HG03521 (cell line): ENCODE measurements around the gene METAP2.
"Not testable (repeated sequence)": the region's sequence is repeated elsewhere in the genome, so short reads cannot be mapped to it uniquely, and the experiment has no call there.

ENCODE experiments used
- ATAC-seq: cut with Tn5 transposase; IDR thresholded peaks from one replicate; pipeline ENCODE4 v1.9.1; 2021; ENCODE audit warnings: mild to moderate bottlenecking, moderate library complexity; ENCODE audit not compliant: unreplicated experiment

The METAP2 gene

DNA sequence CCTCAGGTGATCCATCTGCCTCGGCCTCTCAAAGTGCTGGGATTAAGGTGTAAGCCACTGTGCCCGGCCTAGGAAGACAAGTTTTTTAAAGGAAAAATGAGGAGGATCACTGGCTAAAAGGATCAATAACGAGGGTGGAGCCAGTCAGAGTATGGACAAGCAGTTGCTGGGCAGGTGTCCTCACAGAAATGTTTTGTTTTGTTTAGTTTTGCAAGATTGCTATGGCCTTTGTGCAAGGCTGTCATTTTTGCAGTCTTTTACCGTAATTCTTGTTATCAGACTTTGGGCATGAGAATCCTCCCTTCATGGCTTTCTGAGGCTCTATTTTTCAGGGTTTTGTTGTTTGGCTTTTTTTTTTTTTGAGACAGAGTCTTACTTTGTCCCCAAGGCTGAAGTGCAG lies 11.9 kb upstream of the METAP2 start:
- ATAC-seq = no peak

DNA sequence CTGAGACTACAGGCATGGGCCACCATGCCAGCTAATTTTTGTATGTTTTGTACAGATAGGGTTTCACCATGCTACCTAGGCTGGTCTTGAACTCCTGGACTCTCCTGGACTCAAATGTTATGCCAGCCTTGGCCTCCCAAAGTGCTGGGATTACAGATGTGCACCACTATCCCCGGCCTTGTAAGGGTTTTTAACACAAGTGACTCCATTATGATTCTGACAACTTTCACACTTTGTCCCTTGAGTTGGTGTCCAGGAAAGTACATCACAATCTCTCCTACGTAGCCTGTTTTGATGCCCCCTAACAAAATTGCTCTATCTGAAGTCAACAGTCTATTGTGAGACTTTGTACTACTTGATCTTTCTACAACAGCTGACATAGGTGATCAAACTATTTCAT lies 11.4 kb upstream of the METAP2 start:
- ATAC-seq = no peak

DNA sequence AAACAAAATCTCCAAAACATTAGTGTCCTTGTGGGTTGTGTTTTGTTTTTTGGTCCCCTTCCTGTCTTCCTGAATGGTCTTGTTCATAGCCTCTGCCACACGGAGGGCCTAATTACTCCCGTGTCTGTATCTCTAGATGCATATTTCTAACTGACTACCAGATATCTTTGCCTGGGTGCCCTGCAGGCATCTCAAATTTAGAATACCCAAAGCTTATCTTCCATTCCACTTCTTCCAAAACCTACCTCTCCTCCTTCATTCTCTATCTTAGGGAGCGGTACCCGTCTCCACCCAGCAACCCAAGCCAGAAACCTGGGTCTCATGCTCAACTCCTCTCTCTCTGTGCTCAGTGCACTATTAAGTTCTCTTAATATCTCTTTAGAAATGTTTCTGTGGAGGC lies 10.9 kb upstream of the METAP2 start:
- ATAC-seq = no peak

DNA sequence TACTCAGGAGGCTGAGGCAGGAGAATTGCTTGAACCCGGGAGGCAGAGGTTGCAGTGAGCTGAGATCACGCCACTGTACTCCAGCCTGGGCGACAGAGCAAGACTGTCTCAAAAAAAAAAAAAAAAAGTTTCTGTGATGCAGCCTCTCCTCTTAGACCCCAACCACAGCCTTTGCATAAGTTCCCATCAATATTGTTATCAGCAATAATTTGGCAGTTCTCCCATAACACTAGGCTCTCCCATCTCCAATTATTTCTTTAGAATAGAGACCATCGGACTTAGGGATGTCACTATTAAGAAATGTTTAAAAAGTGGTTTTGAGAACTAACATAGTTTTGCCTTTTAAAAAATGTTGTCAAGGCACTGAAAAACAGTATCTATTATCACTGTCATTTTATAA lies 10.2 kb upstream of the METAP2 start:
- ATAC-seq = not testable (repeated sequence)

DNA sequence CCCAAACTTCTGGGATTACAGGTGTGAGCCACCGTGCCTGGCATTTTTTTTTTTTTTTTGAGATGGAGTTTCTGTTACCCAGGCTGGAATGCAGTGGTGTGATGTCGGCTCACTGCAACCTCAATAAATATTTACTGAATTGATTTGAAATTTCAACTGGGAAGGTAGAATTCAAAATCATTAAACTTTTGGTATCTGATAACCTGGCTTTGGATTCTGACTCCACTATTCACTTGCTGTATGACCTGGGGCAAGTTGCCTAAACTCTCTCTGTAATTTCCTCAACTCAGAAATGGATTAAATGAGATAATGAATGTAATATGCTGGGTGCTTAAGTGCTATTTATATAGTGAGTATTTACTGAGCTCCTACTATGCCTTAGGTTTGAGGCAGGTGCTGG lies 8.7 kb upstream of the METAP2 start:
- ATAC-seq = no peak

DNA sequence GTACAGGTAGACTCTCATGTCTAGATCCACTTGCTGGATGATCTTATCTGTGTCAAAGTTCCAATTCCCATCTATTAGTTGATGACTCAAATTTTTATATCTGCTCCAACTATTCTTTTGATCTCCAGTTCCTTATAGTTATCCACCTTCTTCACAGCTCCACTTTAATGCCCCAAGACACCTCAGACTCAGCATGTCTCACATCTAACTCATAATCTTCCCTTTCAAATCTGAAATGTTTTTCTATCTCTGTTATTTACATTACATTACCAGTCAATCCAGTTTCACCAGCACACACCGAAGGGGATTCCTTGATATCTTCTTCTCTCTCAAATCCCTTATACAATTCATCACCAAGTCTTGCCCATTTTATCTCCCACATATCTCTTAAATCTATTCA lies 3.7 kb upstream of the METAP2 start:
- ATAC-seq = no peak

DNA sequence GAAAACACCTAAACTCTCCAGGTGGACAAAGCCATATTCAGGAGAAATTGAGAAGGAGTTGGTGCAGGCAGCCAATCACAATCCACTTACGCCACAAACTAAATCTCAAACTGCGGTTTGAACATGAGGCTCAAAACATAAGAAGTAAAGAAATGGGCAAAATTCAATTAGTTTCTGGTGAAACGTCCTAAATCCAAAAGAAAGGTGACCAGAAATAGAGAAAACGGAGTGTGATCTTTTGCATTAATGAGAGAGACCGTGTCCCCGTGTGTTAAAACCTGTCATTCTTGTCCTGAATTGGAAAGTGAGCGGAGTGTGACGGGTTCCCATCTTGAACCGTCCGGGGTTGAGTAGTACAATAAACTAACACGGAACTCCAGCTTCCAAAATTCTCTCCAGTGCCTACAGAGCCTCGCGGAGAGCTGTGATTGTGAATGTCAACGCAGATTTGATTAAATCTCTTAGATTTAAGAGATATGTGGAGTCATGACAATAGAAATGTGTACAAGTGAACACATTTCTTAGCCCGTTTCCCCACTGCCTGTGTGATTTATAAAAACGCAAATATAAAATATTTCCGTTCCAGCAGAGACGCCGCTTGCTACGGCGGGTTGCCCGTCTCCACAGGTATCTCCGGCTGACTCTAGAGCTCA lies 595 bp upstream of the METAP2 start:
- peak; percentile 15 for ATAC-seq

DNA sequence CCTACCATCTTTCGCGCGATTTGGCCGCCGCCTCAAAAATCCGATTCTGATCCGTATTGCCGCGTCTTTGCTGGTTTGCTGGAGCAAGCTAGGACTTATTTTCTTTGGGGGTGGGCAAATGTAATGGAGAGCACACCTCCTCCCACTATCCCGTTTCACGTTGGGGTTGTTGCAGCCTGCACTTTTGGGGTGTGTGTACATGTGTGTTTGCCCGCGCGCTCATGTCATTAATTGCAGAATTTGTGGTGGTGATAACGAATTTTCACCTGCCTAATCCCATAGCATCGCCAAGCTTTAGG lies 657 bp downstream of the METAP2 start:
- no peak for ATAC-seq

DNA sequence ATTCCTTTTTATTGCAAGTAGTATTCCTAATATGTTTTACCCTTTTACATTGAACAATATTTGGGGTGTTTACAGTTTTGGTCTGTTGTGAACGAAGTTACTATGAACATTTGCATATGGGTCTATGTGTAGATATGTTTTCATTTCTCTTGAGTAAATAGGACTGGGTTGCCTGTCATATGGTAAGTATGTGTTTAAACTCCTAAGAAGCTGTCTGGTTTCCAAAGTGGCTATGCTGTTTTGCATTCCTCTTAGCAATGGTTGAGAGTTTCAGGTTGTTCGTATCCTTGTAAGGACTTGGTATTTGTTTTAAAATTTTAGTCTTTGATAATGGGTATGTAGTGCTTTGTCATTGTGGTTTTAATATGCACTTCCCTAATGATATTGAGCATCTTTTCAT lies 6.3 kb downstream of the METAP2 start:
- ATAC-seq = no peak

DNA sequence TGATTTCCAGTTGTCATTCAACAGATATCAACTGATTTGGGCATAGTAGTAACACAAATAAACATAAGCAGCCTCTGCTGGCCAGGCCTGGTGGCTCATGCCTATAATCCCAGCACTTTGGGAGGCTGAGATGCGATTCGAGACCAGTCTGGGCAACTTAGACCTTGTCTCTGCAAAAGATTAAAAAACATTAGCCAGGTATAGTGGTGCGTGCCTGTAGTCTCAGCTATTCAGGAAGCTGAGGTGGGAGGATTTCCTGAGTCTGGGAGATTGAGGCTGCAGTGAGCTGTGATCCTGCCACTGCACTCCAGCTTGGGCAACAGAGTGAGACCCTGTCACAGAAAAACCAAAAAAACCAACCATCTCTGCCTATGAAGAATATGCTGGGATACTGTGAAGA lies 7.1 kb downstream of the METAP2 start:
- no peak for ATAC-seq

DNA sequence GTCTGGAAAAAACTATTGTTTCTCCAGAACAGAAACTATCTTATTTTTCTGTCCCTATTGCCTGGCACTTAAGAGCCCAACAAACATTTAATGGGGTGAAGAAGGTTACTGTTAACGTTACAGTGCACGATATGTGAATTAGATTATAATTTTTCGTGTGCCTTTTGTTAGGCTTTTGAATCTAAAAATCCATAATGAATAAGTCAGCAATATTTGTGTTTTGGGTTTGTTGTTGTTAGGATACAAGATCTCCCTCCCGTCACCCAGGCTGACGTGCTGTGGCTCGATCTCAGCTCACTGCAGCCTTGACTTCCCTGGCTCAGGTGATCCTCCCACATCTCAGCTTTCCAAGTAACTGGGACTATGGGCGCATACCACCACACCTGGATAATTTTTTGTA lies 7.9 kb downstream of the METAP2 start:
- ATAC-seq = no peak

DNA sequence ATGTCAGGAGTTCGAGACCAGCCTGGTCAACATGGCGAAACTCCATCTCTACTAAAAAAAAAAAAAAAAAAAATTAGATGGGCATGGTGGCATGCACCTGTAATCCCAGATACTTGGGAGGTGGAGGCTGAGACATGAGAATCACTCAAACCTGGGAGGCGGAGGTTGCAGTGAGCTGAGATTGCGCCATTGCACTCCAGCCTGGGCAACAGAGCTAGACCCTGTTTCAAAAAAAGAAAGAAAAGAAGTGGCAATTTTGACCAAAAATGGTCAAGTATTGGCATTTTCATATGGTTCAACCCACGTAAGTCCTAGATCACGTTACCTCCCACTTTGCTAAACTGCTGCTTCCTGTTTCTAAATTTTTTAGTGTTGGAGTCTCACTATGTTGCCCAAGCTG lies 8.6 kb downstream of the METAP2 start:
- not testable (repeated sequence) for ATAC-seq

DNA sequence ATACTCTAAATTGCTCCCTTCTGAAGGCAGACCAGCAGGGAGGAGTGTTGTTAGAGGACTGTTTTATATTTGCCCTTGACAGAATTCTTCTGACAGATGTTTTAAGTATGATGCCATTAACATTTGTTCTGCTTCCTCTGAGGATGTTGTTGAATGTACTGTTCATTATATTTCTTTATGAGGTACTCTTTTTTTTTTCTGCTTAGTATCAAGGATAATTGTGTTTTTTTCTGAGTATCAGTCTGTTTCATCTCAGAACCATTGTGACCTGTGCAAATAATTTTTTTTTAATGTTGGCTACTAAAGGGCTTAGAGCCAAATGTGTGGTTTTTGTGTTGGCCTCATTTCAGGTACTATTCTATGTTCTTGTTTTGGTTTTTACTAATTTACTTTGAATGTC lies 10.6 kb downstream of the METAP2 start:
- no peak for ATAC-seq

DNA sequence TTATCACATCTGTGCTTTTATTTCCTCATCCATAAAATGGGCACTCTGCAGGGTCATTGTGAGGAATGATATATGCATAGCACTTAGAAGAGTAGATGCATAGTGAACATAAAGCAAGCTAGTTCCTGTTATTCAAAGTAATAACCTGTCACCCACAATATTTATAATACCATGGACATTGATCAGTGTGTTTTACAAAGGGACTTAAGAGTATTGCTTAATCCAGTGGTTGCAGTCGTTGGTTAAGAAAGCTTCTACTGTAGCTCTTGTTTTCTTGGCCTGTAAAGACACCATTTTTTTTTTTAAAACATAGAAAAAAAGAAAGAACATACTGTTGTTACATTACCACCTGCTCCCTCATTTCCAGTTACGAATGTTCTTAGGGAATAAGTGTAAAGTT lies 13.1 kb downstream of the METAP2 start:
- no peak for ATAC-seq

DNA sequence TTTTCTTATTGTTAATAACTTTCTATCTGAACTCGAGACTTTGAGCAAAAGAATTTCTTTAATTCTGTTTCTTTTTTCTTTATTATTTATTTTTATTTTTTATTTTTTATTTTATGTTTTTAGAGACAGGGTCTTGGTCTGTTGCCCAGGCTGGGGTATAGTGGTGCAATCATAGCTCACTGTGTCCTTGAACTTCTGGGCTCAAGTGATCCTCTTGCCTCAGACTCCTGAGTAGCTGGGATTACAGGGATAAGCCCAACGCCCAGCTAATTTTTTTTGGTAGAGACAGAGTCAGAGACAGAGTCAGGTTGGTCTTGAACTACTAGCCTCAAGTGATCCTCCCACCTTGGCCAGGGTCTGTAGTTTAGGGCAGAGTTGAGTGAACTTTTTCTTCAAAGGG lies 18.5 kb downstream of the METAP2 start:
- ATAC-seq = no peak

DNA sequence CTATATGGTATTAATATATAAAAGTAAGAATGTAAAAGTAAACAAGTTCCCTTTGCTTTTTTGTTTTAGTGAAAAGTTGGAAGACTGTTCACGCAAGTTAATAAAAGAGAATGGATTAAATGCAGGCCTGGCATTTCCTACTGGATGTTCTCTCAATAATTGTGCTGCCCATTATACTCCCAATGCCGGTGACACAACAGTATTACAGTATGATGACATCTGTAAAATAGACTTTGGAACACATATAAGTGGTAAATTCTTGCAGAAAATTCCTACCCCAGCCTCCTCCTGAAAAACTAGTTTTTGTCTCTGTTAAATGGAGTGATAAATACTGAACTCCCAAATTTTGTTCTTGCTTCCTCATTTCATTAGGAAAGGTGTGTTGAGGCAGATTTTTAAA lies 20.9 kb downstream of the METAP2 start:
- no peak for ATAC-seq

DNA sequence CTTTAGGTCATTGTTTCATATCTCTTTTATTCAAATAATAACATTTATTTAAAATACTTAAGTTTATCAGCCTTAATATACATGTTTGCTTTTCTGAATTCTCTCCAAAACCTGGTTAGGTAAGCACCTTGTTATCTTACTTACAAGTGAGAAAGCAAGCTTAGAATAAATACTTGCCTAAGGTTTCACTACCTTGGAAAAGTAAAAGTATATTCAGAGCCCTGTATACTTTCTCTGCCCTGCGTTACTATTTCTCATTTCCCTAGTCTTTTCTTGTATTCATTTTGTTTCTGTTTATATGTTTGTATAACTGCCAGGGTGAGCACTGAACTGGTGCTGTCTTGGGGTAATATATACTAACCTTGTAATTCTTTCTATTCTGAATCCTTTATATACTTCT lies 21.5 kb downstream of the METAP2 start:
- no peak for ATAC-seq

DNA sequence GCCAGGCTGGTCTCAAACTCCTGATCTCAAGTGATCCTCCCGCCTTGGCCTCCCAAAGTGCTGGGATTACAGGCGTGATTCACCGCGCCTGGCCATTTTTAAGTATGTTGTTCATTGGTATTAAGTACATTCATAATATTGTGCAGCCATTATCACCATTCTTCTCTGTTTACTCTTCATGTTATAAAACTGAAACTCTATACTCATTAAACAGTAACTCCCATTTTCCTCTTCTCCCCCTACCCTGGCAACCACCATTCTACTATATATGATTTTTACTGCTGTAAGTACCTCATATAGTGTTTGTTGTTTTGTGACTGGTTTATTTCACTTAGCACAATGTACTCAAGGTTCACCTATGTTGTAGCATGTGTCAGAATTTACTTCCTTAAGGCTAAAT lies 23.1 kb downstream of the METAP2 start:
- no peak for ATAC-seq

DNA sequence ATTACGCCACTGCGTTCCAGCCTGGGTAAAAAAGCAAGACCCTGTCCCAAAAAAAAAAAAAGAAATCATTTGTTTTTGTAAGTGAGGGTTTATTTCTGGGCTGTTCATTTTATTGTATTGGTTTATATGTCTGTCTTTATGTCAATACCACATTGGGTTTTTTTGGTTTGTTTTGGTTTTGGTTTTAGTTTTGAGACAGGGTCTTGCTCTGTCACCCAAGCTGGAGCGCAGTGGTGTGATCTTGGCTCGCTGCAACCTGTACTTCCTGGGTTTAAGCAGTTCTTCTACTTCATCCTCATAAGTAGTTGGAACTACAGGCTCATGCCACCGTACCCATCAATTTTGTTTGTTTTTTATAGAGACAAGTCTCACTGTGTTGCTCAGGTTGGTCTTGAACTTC lies 25.0 kb downstream of the METAP2 start:
- no peak for ATAC-seq

DNA sequence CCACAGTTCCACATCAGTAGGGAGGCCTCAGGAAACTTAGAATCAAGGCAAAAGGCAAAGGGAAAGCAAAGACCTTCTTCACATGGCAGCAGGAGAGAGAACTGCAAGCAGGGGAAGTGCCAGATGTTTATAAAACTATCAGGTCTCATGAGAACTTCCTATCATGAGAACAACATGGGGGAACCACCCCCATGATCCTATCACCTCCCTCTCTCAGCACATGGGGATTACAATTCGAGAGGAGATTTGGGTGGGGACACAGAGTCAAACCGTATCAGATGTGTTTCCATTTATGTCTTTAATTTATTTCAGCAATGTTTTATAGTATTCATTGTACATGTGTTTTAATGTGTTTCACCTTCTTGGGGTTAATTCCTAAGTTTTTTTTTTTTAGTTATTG lies 25.8 kb downstream of the METAP2 start:
- ATAC-seq = no peak

DNA sequence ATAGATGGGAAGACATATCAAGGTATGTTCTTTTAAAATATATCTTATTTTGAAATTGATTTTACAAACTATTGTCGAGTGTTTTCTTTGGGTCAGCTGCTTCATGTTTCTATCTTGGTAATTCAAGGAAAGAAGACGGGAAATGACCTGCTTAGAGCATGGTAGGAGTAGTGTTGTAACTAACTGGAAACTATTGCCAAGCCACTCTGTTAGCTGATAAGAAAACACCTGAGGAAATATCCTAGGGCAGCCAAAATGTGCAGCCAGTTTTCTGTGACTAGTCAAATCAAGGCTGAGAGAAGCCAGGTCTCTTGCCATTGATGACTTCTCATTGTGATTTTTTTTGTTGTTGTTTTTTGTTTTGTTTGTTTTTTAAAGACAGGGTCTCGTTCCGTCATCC lies 30.2 kb downstream of the METAP2 start:
- ATAC-seq = no peak

DNA sequence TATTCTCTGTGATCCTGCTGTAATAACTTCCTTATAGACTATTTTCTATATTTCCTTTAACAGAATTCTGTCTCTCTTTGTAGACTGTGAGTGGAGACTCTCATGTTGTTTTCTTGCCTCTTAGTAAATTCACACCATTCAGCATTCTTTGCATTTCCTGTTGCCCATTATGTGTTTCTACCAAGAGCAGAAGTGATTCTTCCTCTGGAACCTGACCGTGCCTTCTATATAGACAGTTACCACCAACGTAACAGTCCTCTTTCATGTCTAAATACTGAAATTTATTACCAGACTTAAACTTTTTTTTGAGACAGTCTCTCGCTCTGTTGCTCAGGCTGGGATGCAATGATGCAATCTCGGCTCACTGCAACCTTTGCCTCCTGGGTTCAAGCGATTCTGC lies 31.1 kb downstream of the METAP2 start:
- ATAC-seq = no peak

DNA sequence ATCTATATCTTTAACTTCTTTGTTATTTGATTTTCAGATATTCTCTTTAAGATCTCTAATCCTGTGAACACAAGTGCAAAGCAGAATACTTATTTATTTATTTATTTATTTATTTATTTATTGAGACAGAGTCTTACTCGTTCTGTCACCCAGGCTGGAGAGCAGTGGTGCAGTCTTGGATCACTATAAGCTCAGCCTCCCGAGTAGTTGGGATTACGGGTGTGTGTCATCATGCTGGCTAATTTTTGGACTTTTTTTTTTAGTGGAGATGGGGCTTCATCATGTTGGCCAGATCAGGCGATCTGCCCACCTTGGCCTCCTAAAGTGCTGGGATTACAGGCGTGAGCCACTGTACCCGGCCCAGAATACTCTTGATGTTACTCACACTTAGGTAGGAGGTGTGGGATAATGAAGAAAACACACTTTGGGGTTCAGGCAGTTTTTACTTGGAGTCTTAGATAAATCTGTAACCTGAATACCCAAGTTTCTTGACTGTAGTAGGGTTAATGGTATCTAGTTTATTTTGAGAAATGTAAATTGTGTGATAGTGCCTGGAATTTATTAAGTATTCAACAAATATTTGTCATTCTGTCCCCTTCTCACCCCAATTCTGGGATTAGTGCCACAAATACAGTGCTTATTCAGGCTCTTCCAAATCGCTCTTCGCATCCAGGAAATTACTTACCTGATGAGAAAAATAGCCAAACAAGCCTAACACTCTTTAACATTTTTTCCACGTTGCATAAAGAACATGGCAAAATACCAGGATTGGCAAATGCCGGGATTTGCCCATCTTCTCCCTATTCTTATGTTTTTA lies 33.0 kb downstream of the METAP2 start:
- no peak for ATAC-seq
